Measurements from ENCODE around the gene PI4KB.
"Not testable (repeated sequence)": the region's sequence is repeated elsewhere in the genome, so short reads cannot be mapped to it uniquely, and the experiment has no call there.

Gene PI4KB

GRCh38 chr1:151327223-151327902 is at the start of gene PI4KB:
Gene PI4KB (minus strand): TSS chr1:151327416. CDS start chr1:151316481, 10,935 bp downstream.
- peak; percentile 99 to 100 (median 100) for DNase-seq

- DNase-seq: no peak
These were observed 46.0 kb upstream of the PI4KB start for GRCh38 chr1:151373196-151373595.

- DNase-seq: peak; percentile 75 to 93 (median 80)
These were observed 45.1 kb upstream of the PI4KB start, which contains the start of gene SELENBP1 for GRCh38 chr1:151372058-151372934. Gene SELENBP1 (minus strand): TSS chr1:151372705. CDS start chr1:151372641, 64 bp downstream.

- peak; percentile 82 to 98 (median 92) for DNase-seq
These were observed 44.3 kb upstream of the PI4KB start for GRCh38 chr1:151371370-151372057.

- DNase-seq: no peak
These were observed 43.1 kb upstream of the PI4KB start for GRCh38 chr1:151370211-151370911.

GRCh38 chr1:151369621-151370048 is 42.4 kb upstream of the PI4KB start:
- no peak for DNase-seq

GRCh38 chr1:151369302-151369610 is 42.0 kb upstream of the PI4KB start:
- DNase-seq: no peak

- no peak for DNase-seq
These were observed 41.4 kb upstream of the PI4KB start for GRCh38 chr1:151368393-151369301.

GRCh38 chr1:151367658-151368392 is 40.6 kb upstream of the PI4KB start:
- no peak for DNase-seq

- DNase-seq: no peak
These were observed 37.8 kb upstream of the PI4KB start for GRCh38 chr1:151364996-151365395.

- no peak for DNase-seq
These were observed 35.3 kb upstream of the PI4KB start for GRCh38 chr1:151362308-151363155.

- no peak for DNase-seq
These were observed 34.7 kb upstream of the PI4KB start for GRCh38 chr1:151361883-151362282.

- no peak for DNase-seq
These were observed 29.5 kb upstream of the PI4KB start for GRCh38 chr1:151356696-151357095.

- no peak for DNase-seq
These were observed 25.0 kb upstream of the PI4KB start for GRCh38 chr1:151352021-151352718.

- not testable (repeated sequence) for DNase-seq
These were observed 23.1 kb upstream of the PI4KB start for GRCh38 chr1:151350323-151350722.

GRCh38 chr1:151347523-151348246 is 20.5 kb upstream of the PI4KB start:
- DNase-seq: no peak

GRCh38 chr1:151346769-151347522 is 19.7 kb upstream of the PI4KB start, which contains the start of gene RFX5:
Gene RFX5 (minus strand): TSS chr1:151347252. CDS start chr1:151346320, 932 bp downstream.
- DNase-seq: peak; percentile 91 to 99 (median 98)

Data from NCI-H1417 (cell line).